Stimulated activated CD8-positive, alpha-beta memory T cell treated with anti-CD3 and anti-CD28 coated beads, Interleukin-4, amount 100 ng/mL, for 48 hours (primary cell): ENCODE data around the gene SPOCK3.
"Not testable (repeated sequence)": the region's sequence is repeated elsewhere in the genome, so short reads cannot be mapped to it uniquely, and the experiment has no call there.

Experiments used
- DNase-seq: peaks from one replicate; pipeline ENCODE4 v3.0.0-alpha.2; 2020

SPOCK3 gene

GRCh38 chr4:166924424-166924823 is 309.9 kb downstream of the SPOCK3 start:
- DNase-seq = no peak

- no peak for DNase-seq
Observed at GRCh38 chr4:166913926-166914325, 320.4 kb downstream of the SPOCK3 start.

- no peak for DNase-seq
Observed at GRCh38 chr4:166903408-166903807, 330.9 kb downstream of the SPOCK3 start.

- no peak for DNase-seq
Observed at GRCh38 chr4:166902941-166903340, 331.4 kb downstream of the SPOCK3 start.

GRCh38 chr4:166896254-166896653 is 338.0 kb downstream of the SPOCK3 start:
- no peak for DNase-seq

- no peak for DNase-seq
Observed at GRCh38 chr4:166895771-166896170, 338.5 kb downstream of the SPOCK3 start.

- no peak for DNase-seq
Observed at GRCh38 chr4:166887457-166887856, 346.8 kb downstream of the SPOCK3 start.

GRCh38 chr4:166886718-166887117 is 347.6 kb downstream of the SPOCK3 start:
- DNase-seq = no peak

GRCh38 chr4:166882221-166882620 is 352.1 kb downstream of the SPOCK3 start:
- no peak for DNase-seq

- no peak for DNase-seq
Observed at GRCh38 chr4:166875821-166876220, 358.5 kb downstream of the SPOCK3 start.

GRCh38 chr4:166862032-166862431 is 372.3 kb downstream of the SPOCK3 start:
- DNase-seq = no peak

- not testable (repeated sequence) for DNase-seq
Observed at GRCh38 chr4:166850398-166850797, 383.9 kb downstream of the SPOCK3 start.

- no peak for DNase-seq
Observed at GRCh38 chr4:166846939-166847338, 387.4 kb downstream of the SPOCK3 start.

GRCh38 chr4:166842795-166843261 is 391.5 kb downstream of the SPOCK3 start:
- no peak for DNase-seq

GRCh38 chr4:166839615-166840251 is 394.6 kb downstream of the SPOCK3 start:
- DNase-seq = no peak

GRCh38 chr4:166838975-166839614 is 395.2 kb downstream of the SPOCK3 start:
- DNase-seq = no peak

- no peak for DNase-seq
Observed at GRCh38 chr4:166836865-166837264, 397.4 kb downstream of the SPOCK3 start.

- no peak for DNase-seq
Observed at GRCh38 chr4:166827629-166828028, 406.7 kb downstream of the SPOCK3 start.

GRCh38 chr4:166827167-166827566 is 407.1 kb downstream of the SPOCK3 start:
- DNase-seq = no peak

- DNase-seq = no peak
Observed at GRCh38 chr4:166823848-166824247, 410.4 kb downstream of the SPOCK3 start.

- DNase-seq = no peak
Observed at GRCh38 chr4:166823126-166823525, 411.2 kb downstream of the SPOCK3 start.

GRCh38 chr4:166822386-166822785 is 411.9 kb downstream of the SPOCK3 start:
- DNase-seq = no peak

- no peak for DNase-seq
Observed at GRCh38 chr4:166816890-166817289, 417.4 kb downstream of the SPOCK3 start.

- DNase-seq = no peak
Observed at GRCh38 chr4:166808380-166808779, 425.9 kb downstream of the SPOCK3 start.

- DNase-seq = no peak
Observed at GRCh38 chr4:166802346-166802745, 431.9 kb downstream of the SPOCK3 start.
